ENCODE results near the gene ADAMTS7. TPM values are rescaled to one million over a fixed set of nuclear protein-coding genes. Genes with fewer than 3 reads are reported as not detected.
"Not testable (repeated sequence)": the region's sequence is repeated elsewhere in the genome, so short reads cannot be mapped to it uniquely, and the experiment has no call there.

The ADAMTS7 gene
- total RNA-seq, 2 experiments from 2014 or later: 0.10 to 0.21 TPM

DNA sequence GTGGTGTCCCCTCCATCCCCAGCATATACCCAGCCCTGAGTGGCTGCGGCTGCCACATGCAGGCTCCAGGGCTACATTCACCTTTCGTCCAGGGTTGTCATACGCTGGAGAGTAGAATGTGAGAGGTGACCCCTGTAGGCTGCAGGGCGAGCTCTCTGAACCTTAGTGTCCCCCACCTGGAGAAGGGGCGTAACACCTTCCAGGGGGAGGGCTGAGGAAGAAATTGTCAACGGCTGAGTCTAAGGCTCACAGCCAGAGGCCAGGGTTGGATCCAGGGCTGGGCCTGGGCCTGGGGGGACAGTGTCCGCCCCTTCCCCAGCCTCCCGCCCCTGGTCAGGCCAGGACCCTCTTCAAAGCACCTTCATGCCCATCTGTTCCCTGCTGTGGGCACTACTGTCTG is 53.2 kb downstream of the ADAMTS7 start:
- H3K27ac Mint-ChIP-seq, H3K9me3 Mint-ChIP-seq, DNase-seq, H3K27me3 Mint-ChIP-seq, H3K4me3 Mint-ChIP-seq, H3K36me3 Mint-ChIP-seq: not testable (repeated sequence)
- peaks cover 16% of the 10 kb centered on the region for H3K4me1 Mint-ChIP-seq

DNA sequence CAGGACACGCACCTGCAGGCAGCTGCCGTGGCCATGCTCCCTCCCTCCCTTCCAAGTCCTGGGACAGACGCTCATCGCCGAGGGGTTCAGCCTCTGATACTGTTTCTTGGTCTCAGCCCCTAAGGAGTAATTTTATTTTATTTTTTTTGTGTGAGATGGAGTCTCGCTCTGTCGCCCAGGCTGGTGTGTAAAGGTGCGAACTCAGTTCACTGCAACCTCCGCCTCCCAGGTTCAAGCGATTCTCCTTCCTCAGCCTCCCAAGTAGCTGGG is 53.7 kb downstream of the ADAMTS7 start:
- DNase-seq: no peak
- H3K27ac Mint-ChIP-seq: peak overlapping the region; percentile 79
- H3K4me3 Mint-ChIP-seq: no peak overlapping the region
- no peaks in the 10 kb centered on the region for H3K27me3 Mint-ChIP-seq
- H3K36me3 Mint-ChIP-seq: no peaks in the 10 kb centered on the region
- peaks cover 16% of the 10 kb centered on the region for H3K4me1 Mint-ChIP-seq
- no peaks in the 10 kb centered on the region for H3K9me3 Mint-ChIP-seq

DNA sequence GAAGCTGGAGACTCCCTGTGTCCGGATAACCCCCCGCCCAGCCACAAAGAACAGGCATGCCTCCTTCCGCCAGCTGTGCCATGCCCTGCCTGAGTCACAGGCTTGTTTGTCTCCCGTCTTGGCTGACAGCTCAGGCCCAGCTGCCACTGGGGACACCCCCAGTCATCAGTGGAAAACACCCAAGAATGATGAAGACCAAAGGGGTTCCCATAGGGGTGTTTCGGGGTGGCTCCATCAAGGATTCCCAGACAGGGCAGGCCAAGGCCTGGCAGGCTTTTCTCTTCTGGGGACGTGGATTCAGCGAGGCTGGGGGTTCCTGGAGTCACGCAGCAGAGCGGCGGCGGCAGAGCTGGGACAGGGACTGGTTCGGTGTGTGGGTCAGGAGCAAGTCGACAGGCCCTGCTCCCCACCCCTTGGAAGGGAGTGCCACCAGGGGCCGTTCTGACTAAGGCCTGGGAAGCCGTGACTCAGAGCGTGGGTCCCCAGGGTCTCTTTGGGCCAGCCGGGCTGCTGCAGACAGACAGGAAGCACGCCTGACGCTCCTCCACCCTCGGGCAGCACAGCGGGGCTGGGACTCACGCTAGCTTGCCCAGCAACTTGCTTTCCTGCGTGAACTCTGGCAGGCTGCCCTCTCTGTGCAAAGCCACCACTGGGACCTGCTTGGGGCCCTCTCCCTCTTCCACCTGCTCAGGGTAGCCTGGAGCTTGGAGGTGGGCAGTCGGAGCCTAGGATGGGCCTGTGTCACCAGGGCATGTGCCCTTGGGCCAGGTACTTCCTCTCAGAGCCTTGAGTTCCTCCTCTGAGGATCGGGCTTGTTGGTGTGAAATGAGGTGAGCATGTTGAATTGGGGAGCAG is 54.3 kb downstream of the ADAMTS7 start:
- H3K4me1 Mint-ChIP-seq: peaks cover 16% of the 10 kb centered on the region
- H3K36me3 Mint-ChIP-seq, H3K27me3 Mint-ChIP-seq, H3K9me3 Mint-ChIP-seq, H3K4me3 Mint-ChIP-seq: not testable (repeated sequence)
- peak; percentile 60 for DNase-seq
- H3K27ac Mint-ChIP-seq: peak overlapping the region; percentile 79

DNA sequence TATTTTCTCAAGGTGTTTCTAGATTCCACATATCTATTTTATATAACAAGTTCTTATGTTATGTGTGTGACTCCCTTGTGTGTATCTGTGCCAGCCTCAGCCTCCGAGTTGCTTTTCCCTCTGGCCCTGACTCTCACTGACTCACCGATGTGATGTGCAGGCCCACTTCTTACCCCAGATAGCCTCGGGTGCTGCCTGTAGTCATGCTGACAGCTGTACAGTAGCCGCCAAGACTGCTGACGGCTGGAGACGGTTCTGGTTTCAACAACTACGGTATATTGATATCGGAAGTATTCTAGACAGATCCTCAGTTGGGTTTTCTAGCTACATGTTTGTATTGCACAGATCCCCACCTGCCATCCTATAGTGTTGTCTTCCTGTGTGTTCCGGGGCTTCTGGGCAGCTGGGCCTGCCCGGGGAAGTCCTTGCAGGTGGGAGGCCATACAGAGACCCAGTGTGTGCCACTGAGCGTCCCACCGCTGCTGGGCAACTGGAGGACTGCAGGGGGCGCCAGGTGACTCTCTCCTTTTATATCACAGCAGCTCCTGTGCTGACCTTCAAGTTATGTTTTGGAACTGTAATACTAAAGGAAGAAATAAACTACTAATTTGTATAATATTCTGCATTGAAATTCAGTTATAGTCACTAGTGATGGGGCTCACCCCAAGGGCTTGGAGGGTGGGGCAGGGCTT is 55.2 kb downstream of the ADAMTS7 start:
- not testable (repeated sequence) for H3K9me3 Mint-ChIP-seq, H3K27me3 Mint-ChIP-seq, H3K27ac Mint-ChIP-seq, H3K36me3 Mint-ChIP-seq, H3K4me3 Mint-ChIP-seq
- peak; percentile 47 for DNase-seq
- H3K4me1 Mint-ChIP-seq: peaks cover 13% of the 10 kb centered on the region

DNA sequence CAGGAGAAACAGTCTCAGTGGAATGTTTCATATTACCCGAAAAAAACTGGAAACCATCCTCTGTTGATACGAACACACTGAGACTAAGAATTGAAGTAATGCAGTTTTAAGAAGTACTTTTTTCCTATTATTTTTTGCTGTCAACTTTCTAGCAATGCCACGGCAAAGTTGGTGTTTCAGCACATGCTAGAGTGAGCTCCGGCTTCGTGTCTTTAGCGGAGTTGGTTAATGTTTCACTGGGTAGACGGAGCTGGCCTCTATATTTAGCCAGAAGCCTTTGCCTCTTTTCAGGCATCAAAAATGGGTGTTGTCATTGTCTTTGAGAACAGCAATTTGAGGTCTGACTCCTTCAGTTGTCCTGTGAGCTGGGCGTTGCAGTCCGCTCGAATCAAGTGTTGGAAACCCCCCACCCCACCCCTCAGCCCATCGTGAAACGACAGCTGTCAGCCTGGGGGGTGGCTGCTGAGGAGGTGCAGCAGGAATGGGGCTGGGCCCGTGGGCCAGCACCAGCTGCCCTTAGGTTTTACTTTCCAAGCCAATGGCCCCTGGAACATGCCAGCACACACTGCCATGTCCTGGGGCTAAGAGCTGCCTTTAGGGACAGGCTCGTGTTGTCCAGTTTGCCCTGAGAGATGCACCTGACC is 56.5 kb downstream of the ADAMTS7 start:
- H3K27me3 Mint-ChIP-seq, DNase-seq, H3K27ac Mint-ChIP-seq, H3K36me3 Mint-ChIP-seq, H3K9me3 Mint-ChIP-seq, H3K4me3 Mint-ChIP-seq: not testable (repeated sequence)
- H3K4me1 Mint-ChIP-seq: peaks cover 12% of the 10 kb centered on the region

DNA sequence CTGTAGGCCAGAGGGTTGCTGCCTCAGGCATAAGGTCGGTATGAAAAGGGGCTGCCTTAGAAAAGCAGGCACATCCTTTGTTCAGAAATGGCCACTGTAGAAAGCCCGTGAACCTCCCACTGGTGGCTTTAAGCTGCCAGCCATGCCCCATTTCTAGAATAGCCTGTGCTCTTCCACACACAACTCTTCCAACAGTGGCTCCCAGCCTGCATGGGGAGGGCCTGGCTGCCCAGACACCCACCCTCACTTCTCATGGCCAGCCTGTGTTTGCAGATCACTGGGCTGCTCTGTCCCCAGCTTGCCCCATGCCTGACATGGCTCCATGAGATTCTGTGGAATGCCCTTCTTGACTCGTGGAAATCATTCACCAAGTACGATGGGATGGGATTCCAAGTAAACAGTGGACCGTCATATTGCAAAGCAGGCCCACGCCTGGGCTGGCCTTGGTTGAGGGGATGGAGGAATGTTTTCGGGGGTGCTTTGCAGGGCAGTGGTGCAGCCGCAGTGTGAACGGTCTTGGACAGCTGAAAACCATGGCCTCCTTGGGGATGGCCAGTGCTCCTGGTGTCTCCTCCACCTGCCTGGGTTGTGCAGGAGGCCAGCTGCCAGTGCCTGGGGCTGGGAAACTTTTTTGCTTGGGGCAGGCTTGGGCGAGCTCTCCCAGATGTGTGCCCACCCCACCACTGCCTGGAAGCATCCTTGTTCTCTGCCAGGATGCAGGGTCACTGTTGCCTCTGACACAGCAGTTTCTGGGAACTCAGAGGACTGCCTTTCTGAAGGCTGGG is 57.3 kb downstream of the ADAMTS7 start:
- peaks cover 12% of the 10 kb centered on the region for H3K4me1 Mint-ChIP-seq
- not testable (repeated sequence) for H3K27me3 Mint-ChIP-seq, H3K9me3 Mint-ChIP-seq, H3K36me3 Mint-ChIP-seq, H3K4me3 Mint-ChIP-seq, DNase-seq, H3K27ac Mint-ChIP-seq

DNA sequence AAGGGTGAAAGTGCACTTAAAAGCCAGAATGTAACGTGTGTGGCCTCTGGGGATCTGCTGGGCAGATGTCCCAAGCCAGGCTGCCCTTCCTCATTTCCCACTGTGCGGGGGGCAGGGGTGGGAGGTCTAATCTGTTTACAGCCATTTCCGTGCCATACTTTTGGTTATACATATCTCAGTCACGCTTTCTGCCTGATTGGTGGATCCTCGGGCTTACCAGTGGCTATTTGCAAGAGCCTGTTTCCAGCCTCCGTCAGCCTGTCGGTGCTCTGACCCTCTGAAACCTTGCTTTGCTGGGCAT is 58.0 kb downstream of the ADAMTS7 start:
- peaks cover 12% of the 10 kb centered on the region for H3K4me1 Mint-ChIP-seq
- not testable (repeated sequence) for H3K27ac Mint-ChIP-seq, H3K27me3 Mint-ChIP-seq, DNase-seq, H3K36me3 Mint-ChIP-seq, H3K4me3 Mint-ChIP-seq, H3K9me3 Mint-ChIP-seq

DNA sequence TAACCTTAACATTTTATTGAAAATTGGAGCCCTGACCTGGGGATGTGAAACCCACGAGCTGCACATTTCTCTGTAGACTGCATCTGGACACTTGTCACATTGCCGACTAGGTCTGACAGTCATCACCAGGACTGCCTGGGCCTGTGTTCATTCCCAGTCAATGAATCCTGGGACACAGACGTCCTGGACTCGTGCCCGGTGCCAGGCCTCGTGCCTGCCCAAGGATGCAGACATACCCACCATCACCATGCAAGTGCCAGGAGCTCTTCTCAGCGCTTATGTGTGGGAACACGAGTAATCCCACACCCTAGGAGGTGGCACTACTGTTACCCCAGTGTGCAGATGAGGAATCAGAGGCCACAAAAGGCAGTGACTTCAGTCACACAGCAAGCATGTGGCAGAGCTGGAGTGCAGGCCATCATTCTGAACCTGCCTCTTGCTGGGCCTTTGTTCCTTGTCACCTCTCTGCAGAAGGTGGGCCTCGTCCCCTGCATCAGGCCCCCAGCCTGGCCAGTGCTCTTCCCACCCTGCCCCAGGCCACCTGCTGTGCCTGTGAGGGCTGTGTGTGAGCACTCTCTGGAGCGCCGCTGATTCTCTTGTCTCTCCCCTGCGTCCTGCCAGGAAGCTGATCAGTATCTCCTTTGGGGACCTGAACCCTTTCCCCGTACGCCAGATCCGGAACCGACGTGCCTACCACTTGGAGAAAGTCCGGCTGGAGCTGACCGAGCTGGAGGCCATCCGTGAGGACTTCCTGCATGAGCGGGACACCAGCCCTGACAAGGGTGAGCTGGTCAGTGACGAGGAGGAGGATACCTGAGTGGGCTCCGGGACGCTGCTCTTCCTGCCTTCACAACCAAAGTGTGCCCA is 58.5 kb downstream of the ADAMTS7 start:
- Mint-ChIP-seq H3K27me3 (no peaks in the 10 kb centered on the region), H3K36me3 (no peaks in the 10 kb centered on the region), H3K4me3 (no peak overlapping the region), H3K27ac (no peak overlapping the region), H3K9me3 (no peaks in the 10 kb centered on the region), H3K4me1 (peaks cover 12% of the 10 kb centered on the region)
- no peak for DNase-seq

DNA sequence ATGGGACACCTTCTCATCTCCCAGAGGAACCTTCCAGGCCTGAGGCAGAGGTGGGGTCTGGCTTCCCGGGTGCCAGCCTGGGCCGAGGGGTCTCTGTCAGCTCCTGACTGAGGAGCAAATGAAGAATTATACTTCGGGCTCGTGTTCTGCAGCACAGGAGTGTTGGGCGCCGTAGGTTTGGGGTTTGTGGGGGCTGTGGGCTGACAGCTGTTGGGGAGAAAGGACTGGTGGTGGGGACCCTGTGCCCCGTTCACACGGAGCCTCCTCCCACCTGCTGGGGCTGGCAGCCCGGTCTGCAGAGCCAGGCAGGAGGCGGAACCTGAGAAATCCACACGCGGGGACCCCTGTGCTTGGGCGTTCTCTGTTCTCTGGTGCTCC is 59.7 kb downstream of the ADAMTS7 start:
- Mint-ChIP-seq H3K36me3 (no peaks in the 10 kb centered on the region), H3K4me1 (peaks cover 3% of the 10 kb centered on the region), H3K4me3 (no peak overlapping the region), H3K27ac (no peak overlapping the region), H3K9me3 (no peaks in the 10 kb centered on the region), H3K27me3 (no peaks in the 10 kb centered on the region)
- no peak for DNase-seq

DNA sequence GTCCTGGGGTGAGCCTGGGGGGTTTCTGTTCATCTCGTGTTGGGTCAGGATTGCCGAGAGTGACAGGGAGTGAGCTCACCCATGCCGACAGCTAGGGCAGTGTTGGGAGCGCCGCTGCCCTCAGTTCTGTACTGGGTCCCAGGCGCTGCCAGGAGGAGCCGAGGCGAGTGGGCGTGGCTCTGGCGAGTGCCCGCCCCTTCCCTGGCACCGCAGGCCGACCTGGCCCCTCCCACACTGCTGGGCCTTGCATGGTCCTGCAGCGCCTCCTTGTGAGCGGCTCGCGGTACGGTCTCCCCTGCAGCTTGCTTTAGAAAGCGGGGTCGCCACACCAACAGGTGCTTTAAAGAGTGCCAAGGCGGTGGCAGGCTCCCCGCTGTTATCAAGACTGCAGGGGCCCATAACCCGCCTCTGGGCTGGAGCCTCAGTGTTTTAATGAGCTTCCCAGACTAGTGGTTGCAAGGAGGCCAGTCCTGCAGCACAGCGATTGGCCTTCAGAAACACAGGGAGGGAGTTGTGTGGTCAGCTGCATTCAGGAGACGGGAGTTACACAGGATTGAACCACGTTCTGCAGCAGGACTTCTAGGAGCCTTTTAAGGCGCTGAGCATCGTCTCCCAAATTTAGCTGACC is 60.2 kb downstream of the ADAMTS7 start:
- not testable (repeated sequence) for H3K4me1 Mint-ChIP-seq, H3K27ac Mint-ChIP-seq, H3K9me3 Mint-ChIP-seq, H3K27me3 Mint-ChIP-seq, H3K36me3 Mint-ChIP-seq
- peak overlapping the region; percentile 33 for H3K4me3 Mint-ChIP-seq
- DNase-seq: peak; percentile 93

DNA sequence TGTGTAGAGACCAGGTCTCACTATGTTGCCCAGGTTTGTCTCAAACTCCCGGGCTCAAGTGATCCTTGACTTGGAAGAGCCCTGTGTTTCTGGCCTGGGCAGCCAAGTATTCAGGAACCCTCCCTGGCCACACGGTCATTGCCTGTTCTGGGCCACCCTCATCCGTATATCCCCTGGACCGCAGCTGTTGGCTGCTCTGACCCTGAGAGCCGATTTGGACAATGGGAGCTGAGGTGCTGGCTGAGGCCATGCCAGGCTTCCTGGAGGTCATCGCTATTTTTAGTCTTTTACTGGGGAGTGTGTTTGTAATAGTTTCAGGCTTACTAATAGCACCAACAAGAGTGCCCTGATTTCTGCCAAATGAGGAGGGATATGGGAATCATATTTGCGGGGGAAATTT is 60.7 kb downstream of the ADAMTS7 start:
- peak overlapping the region; percentile 33 for H3K4me3 Mint-ChIP-seq
- no peak for DNase-seq
- H3K4me1 Mint-ChIP-seq: peaks cover 3% of the 10 kb centered on the region

DNA sequence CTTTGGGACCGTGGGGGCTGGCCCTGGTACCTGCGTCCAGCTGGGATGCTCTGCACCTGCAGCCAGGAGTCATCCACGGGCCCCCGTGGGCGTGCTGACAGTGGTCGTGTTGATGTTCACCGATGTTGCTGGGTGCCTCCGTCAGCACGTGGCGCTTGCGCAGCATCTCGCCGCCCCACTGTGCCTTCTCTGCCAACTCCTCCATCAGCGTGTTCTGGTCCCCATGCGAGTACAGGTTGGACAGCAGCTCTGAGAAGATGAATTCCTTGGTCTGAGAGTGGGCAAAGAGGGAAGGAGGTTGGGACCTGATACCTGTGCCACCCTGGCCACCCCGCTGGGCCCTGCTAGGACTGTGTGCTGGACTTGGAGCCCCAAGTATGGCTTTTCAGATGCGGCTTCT is 61.4 kb downstream of the ADAMTS7 start:
- no peak for DNase-seq
- Mint-ChIP-seq H3K27me3 (no peaks in the 10 kb centered on the region), H3K4me3 (no peak overlapping the region), H3K9me3 (no peaks in the 10 kb centered on the region), H3K27ac (no peak overlapping the region), H3K36me3 (no peaks in the 10 kb centered on the region), H3K4me1 (peaks cover 3% of the 10 kb centered on the region)

More for the DNA sequence above, 60.7 kb downstream of the ADAMTS7 start:
- Mint-ChIP-seq H3K27ac (no peak overlapping the region), H3K9me3 (no peaks in the 10 kb centered on the region), H3K36me3 (no peaks in the 10 kb centered on the region), H3K27me3 (no peaks in the 10 kb centered on the region)

DNA sequence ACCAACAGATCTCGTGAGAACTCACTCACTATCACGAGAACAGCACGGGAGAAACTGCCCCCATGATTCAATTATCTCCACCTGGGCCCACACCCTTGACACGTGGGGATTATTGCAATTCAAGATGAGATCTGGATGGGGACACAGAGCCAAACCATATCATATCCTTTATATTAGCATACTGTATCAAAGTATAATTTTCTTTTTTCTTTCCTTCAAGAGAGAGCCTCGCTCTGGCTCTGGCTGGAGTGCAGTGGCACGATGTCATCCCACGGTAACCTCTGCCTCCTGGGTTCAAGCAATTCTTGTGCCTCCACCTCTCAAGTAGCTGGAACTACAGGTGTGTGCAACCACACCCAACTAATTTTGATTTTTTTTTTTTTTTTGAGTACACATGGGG is 63.4 kb downstream of the ADAMTS7 start:
- DNase-seq, H3K27ac Mint-ChIP-seq, H3K27me3 Mint-ChIP-seq, H3K36me3 Mint-ChIP-seq, H3K4me1 Mint-ChIP-seq, H3K9me3 Mint-ChIP-seq, H3K4me3 Mint-ChIP-seq: not testable (repeated sequence)

DNA sequence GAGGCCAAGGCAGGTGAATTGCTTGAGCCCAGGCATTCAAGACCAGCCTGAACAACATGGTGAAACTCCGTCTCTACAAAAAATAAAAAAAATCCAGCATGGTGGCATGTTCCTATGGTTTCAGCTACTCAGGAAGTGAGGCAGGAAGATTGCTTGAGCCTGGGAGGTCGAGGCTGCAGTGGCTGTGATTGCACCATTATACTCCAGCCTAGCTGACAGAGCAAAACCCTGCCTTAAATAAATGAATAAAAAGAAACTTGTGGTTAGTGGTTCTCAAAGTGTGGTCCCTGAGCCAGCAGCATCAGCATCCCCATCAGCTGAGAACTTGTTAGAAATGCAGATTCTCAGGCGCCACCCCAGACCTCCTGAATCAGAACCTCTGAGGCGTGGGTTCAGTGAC is 69.6 kb downstream of the ADAMTS7 start:
- DNase-seq, H3K4me3 Mint-ChIP-seq, H3K27ac Mint-ChIP-seq, H3K36me3 Mint-ChIP-seq, H3K9me3 Mint-ChIP-seq, H3K4me1 Mint-ChIP-seq: not testable (repeated sequence)
- peaks cover 14% of the 10 kb centered on the region for H3K27me3 Mint-ChIP-seq

All from activated naive CD8-positive, alpha-beta T cell treated with anti-CD3 and anti-CD28 coated beads for 36 hours (primary cell).